Activated gamma-delta T cell treated with Interleukin-2 at 50 U/mL for 16 hours (primary cell): ENCODE measurements around the gene UBN2.
"Not testable (repeated sequence)": the region's sequence is repeated elsewhere in the genome, so short reads cannot be mapped to it uniquely, and the experiment has no call there.

ENCODE experiments used
- DNase-seq: peaks from one replicate; pipeline ENCODE4 v3.0.0-alpha.2; 2020

Gene UBN2

GRCh38 chr7:139230774-139231512, at the start of gene UBN2:
UBN2 (plus strand) TSS chr7:139231237; CDS start chr7:139231485, 248 bp downstream.
- peak; percentile 86 for DNase-seq

DNA sequence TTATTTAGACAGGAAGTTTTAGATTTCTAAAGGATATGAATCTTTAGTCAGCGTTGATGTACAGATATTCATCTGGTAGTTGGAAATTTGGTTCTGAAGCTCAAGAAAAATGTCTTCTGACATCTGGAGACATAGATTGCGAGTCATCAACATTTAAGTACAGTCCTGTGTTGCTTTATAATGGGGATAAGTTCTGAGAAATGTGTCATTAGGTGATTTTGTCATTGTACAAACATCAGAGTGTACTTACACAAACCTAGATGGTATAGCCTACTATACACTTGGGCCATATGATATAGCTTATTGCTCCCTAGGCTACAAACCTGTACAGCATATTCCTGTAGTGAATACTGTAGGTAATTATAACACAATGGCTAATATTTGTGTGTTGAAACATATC, 49.6 kb upstream of the UBN2 start:
- no peak for DNase-seq

GRCh38 chr7:139182363-139182762, 48.7 kb upstream of the UBN2 start:
- no peak for DNase-seq

GRCh38 chr7:139183251-139183650, 47.8 kb upstream of the UBN2 start:
- DNase-seq, result no peak

DNA sequence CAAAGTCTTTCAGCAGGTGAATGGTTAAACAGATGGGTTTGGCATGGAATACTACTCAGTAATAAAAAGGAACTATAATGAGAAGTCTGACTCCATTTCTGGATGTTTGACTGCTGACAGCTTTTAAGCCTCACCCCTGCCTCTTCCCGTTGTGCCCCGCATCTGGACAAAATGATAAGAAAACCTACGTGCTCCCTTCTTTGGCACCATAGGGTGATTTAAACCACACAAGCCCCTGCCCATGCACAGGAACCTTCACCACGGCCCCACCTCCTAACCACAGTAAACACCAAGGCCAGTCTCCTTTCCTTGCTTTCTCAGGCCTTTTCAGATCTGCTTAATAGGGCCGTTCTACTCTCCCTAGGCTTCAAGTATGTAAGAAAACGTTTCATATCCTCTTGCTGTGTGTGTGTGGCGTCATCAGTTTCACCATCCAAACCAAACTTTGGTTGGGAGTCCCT, 47.1 kb upstream of the UBN2 start:
- no peak for DNase-seq

GRCh38 chr7:139186146-139186545, 44.9 kb upstream of the UBN2 start:
- no peak for DNase-seq

DNA sequence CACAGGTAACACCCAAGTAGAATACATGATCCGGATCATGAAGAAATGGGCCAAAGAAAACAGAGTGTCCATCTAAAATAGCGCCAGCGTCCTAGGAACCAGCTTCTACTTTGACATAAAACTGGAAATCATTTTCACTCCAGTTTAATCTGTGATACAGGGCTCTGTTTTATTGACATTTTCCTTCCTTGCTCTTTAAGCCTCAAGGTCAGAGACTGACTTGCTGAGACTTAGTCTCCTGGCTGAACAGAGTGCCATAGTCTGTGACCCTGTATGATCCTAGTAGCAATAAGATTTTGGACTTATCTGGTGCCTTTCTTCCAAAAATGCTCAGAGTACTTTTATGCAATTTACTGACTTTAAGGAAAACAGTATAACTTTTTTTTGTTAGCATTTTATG, 41.7 kb upstream of the UBN2 start:
- no peak for DNase-seq

DNA sequence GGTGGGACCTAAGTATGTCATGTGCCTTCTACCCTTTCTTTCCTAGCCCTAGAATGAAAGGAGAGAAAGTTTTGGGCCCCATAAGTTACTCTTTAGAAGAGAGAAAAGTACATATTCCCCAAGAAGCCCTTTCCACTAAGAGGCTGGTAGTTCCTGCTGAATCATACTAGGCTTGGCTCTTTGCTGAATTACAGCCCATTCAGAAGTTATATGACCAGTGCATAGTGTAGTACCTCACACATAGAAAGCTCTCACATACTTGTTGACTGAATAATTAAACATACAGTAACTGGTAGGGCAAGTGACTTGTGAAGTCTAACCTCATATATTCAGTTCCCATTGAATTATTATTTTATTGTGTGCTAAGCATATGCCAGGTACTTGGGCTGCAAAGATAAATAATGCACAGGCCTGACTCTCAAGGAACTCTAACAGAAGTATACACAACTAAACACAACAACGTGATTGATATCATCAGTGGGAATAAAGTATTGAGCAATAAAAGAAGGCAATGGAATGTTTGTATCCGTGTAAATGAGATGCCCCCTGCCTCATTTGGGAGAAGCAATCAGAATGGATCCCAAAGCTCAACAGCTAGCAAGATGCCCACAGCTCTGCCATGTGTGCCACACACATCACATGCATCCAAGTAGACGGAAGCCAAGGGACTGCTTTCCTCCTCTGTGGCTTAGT, 38.9 kb upstream of the UBN2 start:
- no peak for DNase-seq

- no peak for DNase-seq
These were observed 30.7 kb upstream of the UBN2 start for GRCh38 chr7:139200382-139200781.

- DNase-seq, result no peak
These were observed 27.0 kb upstream of the UBN2 start for GRCh38 chr7:139203992-139204391.

- DNase-seq, result no peak
These were observed 25.2 kb upstream of the UBN2 start for GRCh38 chr7:139205843-139206242.

DNA sequence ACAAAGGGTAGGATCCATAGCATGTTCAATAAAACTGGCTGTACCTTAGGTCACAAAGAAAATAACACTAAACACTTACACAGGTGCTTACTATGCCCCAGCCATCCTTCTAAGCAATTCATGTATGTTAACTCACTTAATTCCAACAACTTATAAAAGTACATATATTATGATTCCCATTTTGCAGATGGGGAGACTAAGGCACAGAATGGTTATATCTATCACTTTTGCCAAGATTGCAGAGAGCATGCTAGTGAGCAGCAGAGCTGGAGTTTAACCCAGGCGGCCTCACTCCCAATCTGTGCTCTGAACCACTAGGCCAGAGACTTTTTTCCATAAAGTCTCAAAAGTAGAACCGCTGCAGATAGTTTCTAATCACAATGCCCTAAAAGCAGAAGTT, 18.9 kb upstream of the UBN2 start:
- no peak for DNase-seq

DNA sequence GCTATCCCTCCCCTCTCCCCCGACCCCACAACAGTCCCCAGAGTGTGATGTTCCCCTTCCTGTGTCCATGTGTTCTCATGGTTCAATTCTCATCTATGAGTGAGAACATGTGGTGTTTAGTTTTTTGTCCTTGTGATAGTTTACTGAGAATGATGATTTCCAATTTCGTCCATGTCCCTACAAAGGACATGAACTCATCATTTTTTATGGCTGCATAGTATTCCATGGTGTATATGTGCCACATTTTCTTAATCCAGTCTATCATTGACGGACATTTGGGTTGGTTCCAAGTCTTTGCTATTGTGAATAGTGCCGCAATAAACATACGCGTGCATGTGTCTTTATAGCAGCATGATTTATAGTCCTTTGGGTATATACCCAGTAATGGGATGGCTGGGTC, 17.5 kb upstream of the UBN2 start:
- DNase-seq, result not testable (repeated sequence)

GRCh38 chr7:139218173-139218572, 12.9 kb upstream of the UBN2 start:
- no peak for DNase-seq

GRCh38 chr7:139224219-139224618, 6.8 kb upstream of the UBN2 start:
- no peak for DNase-seq

- DNase-seq, result not testable (repeated sequence)
These were observed 6.2 kb upstream of the UBN2 start for GRCh38 chr7:139224836-139225235.

GRCh38 chr7:139225286-139226157, 5.5 kb upstream of the UBN2 start:
- not testable (repeated sequence) for DNase-seq

DNA sequence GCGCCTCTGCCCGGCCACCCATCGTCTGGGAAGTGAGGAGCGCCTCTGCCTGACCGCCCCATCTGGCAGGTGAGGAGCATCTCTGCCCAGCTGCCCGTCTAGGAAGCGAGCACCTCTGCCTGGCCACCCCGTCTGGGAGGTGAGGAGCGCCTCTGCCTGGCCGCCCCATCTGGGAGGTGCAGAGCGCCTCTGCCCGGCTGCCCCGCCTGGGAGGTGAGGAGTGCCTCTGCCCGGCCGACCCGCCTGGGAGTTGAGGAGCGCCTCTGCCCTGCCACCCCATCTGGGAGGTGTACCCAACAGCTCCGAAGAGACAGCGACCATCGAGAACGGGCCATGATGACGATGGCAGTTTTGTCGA, 4.9 kb upstream of the UBN2 start:
- DNase-seq, result not testable (repeated sequence)

DNA sequence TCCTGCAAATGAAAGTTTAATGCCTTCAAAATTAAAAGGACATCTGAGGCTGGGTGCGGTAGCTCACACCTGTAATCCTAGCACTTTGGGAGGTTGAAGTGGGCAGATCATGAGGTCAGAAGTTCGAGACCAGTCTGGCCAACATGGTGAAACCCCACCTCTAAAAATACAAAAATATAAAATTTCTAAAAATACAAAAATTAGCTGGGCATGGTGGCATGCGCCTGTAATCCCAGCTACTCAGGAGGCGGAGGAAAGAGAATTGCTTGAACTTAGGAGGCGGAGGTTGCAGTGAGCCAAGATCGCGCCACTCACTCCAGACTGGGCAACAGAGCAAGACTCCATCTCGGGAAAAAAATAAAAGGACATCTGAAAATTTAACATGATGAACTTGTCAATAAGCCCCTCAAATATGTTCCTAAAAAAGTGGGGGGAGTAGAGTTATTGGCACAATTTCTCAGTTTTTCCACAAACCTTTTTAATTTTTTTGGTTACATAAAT, 4.0 kb upstream of the UBN2 start:
- DNase-seq, result not testable (repeated sequence)

DNA sequence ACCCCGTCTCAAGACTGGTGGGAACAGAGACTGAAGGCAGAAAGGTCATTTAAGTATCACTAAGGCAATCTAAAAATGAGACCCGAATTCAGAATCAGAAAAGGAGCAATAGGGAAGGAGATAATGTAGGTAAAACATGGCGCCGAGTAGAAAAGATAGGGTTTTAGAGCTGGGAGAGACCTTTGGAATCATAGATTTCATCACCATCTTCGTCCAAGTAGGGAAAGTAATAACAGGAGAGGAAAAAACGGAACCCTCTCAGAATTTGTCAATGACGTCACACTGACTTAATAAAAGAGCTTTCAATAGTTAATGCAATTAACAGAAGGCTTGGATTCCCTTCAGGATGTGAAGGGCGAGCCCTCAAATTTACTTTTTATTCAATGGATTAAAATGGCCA, 1.0 kb upstream of the UBN2 start:
- no peak for DNase-seq

GRCh38 chr7:139230484-139230773, 608 bp upstream of the UBN2 start:
- DNase-seq, result no peak

- peak; percentile 8 for DNase-seq
These were observed 708 bp downstream of the UBN2 start for GRCh38 chr7:139231513-139232376.

DNA sequence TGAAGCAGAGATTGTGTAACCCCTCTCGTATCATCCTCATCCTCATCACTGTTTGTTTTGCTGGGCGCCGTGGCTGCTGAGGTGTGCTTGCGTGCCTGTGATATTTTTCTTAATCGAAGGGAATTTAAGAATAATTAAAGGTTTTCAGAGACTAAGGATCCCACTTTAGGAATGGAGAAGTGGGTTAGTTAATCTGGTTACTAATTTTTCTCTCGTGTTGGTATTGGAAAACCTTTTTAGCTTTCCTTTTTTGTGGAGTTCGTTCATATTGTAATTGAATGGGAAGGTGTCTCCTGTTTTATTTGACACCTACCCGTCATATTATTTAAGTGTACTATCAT, 1.3 kb downstream of the UBN2 start:
- no peak for DNase-seq
